Testis (tissue), 2 donors: ENCODE measurements around the gene CD276.

ENCODE experiments used
- CTCF ChIP-seq, 3 experiments: fragments of 450-650 bp in 2 of 3; fragments of 200-600 bp in 1 of 3; sonication (generic) in 1 of 3; IDR thresholded peaks; one replicate each; pipeline ENCODE4 v1.5.1; 2016 to 2019; ENCODE audit warnings: antibody characterized with exemption in 3 of 3, mild to moderate bottlenecking in 2 of 3, moderate library complexity in 1 of 3
- POLR2A ChIP-seq: fragments of 450-650 bp; IDR thresholded peaks from one replicate; pipeline ENCODE4 v1.6.1; 2017; ENCODE audit warnings: antibody characterized with exemption, mild to moderate bottlenecking, moderate library complexity

GRCh38 chr15:73683257-73683776, 866 bp upstream of the CD276 start:
- TF ChIP-seq CTCF (IDR thresholded peaks at IDR 0.05) (peak in 1 of 3 experiments; percentile 19), POLR2A (no peak)
